GM12891 (cell line): ENCODE measurements around the gene RFPL3.

Source experiments
- PAX5 ChIP-seq: IDR thresholded peaks from 2 replicates; pipeline ENCODE4 v1.6.1; 2011; ENCODE audit warnings: low read length, moderate library complexity, mild to moderate bottlenecking; ENCODE audit not compliant: insufficient read depth, severe bottlenecking
- POLR2A ChIP-seq: IDR thresholded peaks from 2 replicates; pipeline ENCODE4 v1.6.1; 2011; ENCODE audit warnings: low read depth, low read length, control low read depth
- POLR2AphosphoS5 ChIP-seq: IDR thresholded peaks from 2 replicates; pipeline ENCODE4 v1.6.1; 2011; ENCODE audit warnings: low read depth, low read length, control low read depth
- SPI1 ChIP-seq: IDR thresholded peaks from 2 replicates; pipeline ENCODE4 v1.6.1; 2011; ENCODE audit warnings: low read depth, low read length, control low read depth
- TAF1 ChIP-seq: IDR thresholded peaks from 2 replicates; pipeline ENCODE4 v1.6.1; 2011; ENCODE audit warnings: low read depth, low read length, control low read depth

DNA sequence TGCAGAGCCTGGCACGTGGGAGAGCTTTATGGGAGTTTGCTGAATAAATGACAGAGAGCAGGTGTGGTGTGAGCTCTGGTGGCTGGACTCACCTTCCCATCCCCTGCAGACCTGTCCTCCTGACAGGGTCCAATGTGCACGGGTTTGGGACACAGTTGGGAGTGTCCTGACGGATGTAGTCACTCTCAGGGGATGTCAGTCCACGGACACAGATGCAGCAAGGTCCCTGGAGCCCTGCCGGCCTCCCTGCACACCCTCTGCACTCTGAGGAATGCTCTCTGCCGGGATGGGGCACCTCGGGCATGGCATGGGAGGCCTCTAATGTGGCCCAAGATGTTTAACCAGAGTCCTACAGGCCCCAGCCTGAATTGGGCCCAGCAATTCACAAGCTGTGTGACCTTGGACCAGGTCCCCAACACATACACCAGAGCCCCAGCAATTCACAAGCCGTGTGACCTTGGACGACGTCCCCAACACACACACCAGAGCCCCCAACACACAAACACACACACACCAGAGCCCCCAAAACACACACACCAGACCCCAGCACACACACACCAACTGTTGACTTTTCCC is 30.0 kb upstream of the RFPL3 start:
- TF ChIP-seq POLR2A (no peak), POLR2AphosphoS5 (no peak), TAF1 (no peak), SPI1 (no peak), PAX5 (no peak)
